ENCODE results near the gene TADA3. TPM values are rescaled to one million over a fixed set of nuclear protein-coding genes. Genes with fewer than 3 reads are reported as not detected.

TADA3 gene
- total RNA-seq, 1 donor from 2014 or later, result 55.8 TPM

DNA sequence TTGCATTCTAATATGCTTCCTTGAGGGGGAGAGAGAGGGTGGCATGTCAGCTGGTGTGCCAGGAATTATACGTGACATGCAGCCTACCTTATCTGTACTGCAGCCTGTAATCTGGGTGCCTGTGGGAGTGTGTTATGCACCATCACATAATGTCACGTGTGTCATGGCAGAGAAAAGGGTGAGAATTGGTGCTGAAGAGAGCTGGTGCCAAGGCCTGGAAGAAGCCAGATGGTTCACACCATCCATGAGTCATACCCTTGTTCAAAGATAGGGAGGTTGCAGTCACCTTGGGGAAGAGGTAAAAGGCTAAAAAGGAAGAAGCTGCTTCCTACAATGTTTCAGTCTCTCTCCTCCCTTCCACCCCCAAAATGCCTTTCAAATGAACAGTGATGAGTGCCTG, 55.4 kb downstream of the TADA3 start:
- TF ChIP-seq CTCF (IDR thresholded peaks at IDR 0.05), result no peak

GRCh38 chr3:9732740-9733115, 59.5 kb downstream of the TADA3 start:
- Histone ChIP-seq H3K9me3 (no peaks in the 10 kb centered on the region), H3K27ac (peak overlapping the region; percentile 99), H3K27me3 (no peaks in the 10 kb centered on the region), H3K4me3 (peak overlapping the region; percentile 78), H3K4me1 (peaks cover 29% of the 10 kb centered on the region), H3K36me3 (peaks cover 37% of the 10 kb centered on the region)
- TF ChIP-seq CTCF (IDR thresholded peaks at IDR 0.05), result no peak
- DNase-seq (no peak), ATAC-seq (no peak)
- intact Hi-C loops (cut with DNase I), result no loop called here

More for the DNA sequence above, 55.4 kb downstream of the TADA3 start:
- intact Hi-C loops (cut with DNase I), result no loop called here
- Histone ChIP-seq H3K4me3 (no peak overlapping the region), H3K9me3 (no peaks in the 10 kb centered on the region), H3K27me3 (no peaks in the 10 kb centered on the region), H3K36me3 (peaks cover 78% of the 10 kb centered on the region), H3K27ac (no peak overlapping the region), H3K4me1 (peaks cover 21% of the 10 kb centered on the region)
- DNase-seq (no peak), ATAC-seq (no peak)

GRCh38 chr3:9732080-9732739, 60.1 kb downstream of the TADA3 start:
- Histone ChIP-seq H3K9me3 (no peaks in the 10 kb centered on the region), H3K27me3 (no peaks in the 10 kb centered on the region), H3K4me1 (peaks cover 29% of the 10 kb centered on the region), H3K27ac (peak overlapping the region; percentile 99), H3K36me3 (peaks cover 32% of the 10 kb centered on the region), H3K4me3 (peak overlapping the region; percentile 78)
- ATAC-seq, result peak; percentile 0
- TF ChIP-seq CTCF (IDR thresholded peaks at IDR 0.05), result no peak
- DNase-seq, result peak; percentile 76
- intact Hi-C loops (cut with DNase I), result no loop called here

DNA sequence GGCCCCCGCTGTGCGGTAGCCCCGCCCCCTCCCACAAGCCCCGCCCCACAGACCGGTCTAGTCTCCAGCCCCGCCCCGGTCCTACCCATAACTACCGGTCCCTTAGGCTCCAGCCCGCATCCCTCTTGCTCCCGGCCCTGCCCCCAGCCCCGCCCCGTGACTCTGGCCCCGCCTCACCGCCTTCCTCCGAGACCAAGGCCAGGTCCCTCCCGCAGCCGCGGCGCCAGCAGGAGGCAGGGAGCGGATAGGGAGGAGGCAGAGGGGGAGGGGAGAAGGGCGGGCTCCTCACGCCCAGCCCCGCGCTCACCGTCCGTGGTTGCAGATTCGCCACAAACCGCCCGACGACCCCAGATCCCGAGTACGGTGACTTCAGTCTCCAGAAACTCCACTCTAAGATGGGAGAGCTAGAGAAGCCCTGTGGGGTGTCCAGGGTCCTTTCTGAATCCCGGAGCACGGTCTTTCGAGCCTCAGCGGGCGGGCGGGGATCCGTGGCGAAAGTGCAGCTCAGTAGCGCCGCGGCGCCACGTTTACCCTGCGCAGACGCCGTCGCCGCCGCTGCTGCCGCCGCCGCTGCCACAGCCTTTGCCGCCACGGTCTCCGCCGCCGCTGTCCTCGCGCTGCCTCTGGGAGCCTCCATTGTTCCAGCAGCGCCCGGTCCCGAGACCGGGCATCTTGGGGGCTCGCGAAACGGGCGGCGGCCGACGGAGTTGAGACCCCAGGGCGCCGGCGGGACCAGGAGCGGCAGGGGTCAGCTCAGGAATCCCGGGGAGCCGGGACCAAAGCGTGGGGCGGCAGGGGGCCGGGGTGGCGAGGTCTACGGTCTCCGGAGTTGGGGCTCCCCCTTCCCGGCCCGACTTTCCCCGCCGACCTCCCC, 60.8 kb downstream of the TADA3 start, which contains the start of gene BRPF1:
TSS of gene BRPF1 (plus strand) at position 530 of the 874 bp plus-strand sequence. CDS start 2,406 bp downstream, outside the sequence.
- Histone ChIP-seq H3K27ac (peak within 1 kb of the TSS; percentile 99), H3K36me3 (peaks cover 24% of the 10 kb centered on the region), H3K4me1 (peaks cover 29% of the 10 kb centered on the region), H3K9me3 (no peaks in the 10 kb centered on the region), H3K27me3 (no peaks in the 10 kb centered on the region), H3K4me3 (peak within 1 kb of the TSS; percentile 78)
- DNase-seq (peak; percentile 100), ATAC-seq (peak; percentile 98)
- no peak for TF ChIP-seq CTCF (IDR thresholded peaks at IDR 0.05)
- intact Hi-C loops (cut with DNase I), result no loop called here

DNA sequence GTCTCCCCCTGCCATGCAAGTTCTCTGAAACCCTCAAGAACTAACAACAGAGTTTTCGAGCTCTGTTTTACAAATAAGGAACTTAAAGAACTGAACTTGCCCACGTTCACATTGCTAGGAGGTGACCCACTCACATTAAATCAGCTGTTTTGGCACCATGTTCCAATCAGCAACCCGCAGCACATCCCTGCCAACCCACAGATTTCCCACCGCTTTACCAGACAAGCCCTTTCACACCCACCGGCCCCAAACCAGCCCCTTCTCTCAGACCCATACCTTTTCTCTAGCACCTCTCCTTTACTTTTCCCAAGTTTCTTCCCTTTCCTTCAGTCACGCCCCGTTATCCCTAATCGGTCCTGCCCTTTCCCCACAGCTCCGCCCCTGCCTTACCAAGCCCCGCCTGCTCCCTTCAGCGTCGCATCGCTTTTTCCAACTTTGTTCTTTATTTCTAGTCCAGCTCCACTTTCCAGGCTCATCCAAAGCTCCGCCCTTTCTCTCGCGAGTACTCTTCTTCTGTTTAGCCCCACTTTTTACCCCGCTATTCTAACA, 61.5 kb downstream of the TADA3 start:
- Histone ChIP-seq H3K27ac (peak overlapping the region; percentile 99), H3K9me3 (no peaks in the 10 kb centered on the region), H3K4me3 (peak overlapping the region; percentile 78), H3K36me3 (peaks cover 18% of the 10 kb centered on the region), H3K27me3 (no peaks in the 10 kb centered on the region), H3K4me1 (peaks cover 29% of the 10 kb centered on the region)
- intact Hi-C loops (cut with DNase I), result no loop called here
- peak; percentile 62 for ATAC-seq
- DNase-seq, result no peak
- TF ChIP-seq CTCF (IDR thresholded peaks at IDR 0.05), result no peak

Other genes with a start within 250 kb of the TADA3 start
- not detected for gene LHFPL4, start 238.7 kb downstream of the TADA3 start, total RNA-seq
- 49.2 TPM for gene MTMR14, start 143.0 kb downstream of the TADA3 start, total RNA-seq
- 0.90 TPM for gene CPNE9, start 88.6 kb downstream of the TADA3 start, total RNA-seq
- gene BRPF1, start 60.7 kb downstream of the TADA3 start, total RNA-seq, result 23.7 TPM
- gene OGG1, start 42.5 kb downstream of the TADA3 start, total RNA-seq, result 17.2 TPM
- gene CAMK1, start 22.5 kb downstream of the TADA3 start, total RNA-seq, result 35.7 TPM
- 148 TPM for gene ARPC4, start 609 bp upstream of the TADA3 start, total RNA-seq
- gene TTLL3, start 17.8 kb upstream of the TADA3 start, total RNA-seq, result 37.3 TPM
- gene RPUSD3, start 51.5 kb upstream of the TADA3 start, total RNA-seq, result 27.7 TPM
- gene CIDEC, start 87.8 kb upstream of the TADA3 start, total RNA-seq, result not detected
- gene JAGN1, start 98.1 kb upstream of the TADA3 start, total RNA-seq, result 28.7 TPM
- gene IL17RE, start 110.4 kb upstream of the TADA3 start, total RNA-seq, result 22.6 TPM
- gene IL17RC, start 124.6 kb upstream of the TADA3 start, total RNA-seq, result 26.9 TPM
- gene CRELD1, start 141.4 kb upstream of the TADA3 start, total RNA-seq, result 51.4 TPM
- gene PRRT3, start 159.9 kb upstream of the TADA3 start, total RNA-seq, result 1.4 TPM
- gene EMC3, start 194.4 kb upstream of the TADA3 start, total RNA-seq, result 79.4 TPM
- 5.3 TPM for gene FANCD2, start 234.0 kb upstream of the TADA3 start, total RNA-seq

Data from upper lobe of right lung (tissue), 1 donor.